Neural crest cell (in vitro differentiated cells): ENCODE measurements around the gene TIGD3. TPM values are rescaled to one million over a fixed set of nuclear protein-coding genes. Genes with fewer than 3 reads are reported as not detected.

ENCODE experiments used
- DNase-seq: peaks from one replicate; pipeline ENCODE4 v3.0.0; 2021; ENCODE audit warnings: low read depth, mixed read lengths, low spot score
- H3K27ac Mint-ChIP-seq: one replicate; pipeline ENCODE4 v1.8.0; 2021; ENCODE audit warnings: mild to moderate bottlenecking, mixed read lengths; ENCODE audit not compliant: unreplicated experiment
- H3K27me3 Mint-ChIP-seq: 2 replicates; pipeline ENCODE4 v1.8.0; 2021; ENCODE audit warnings: low read depth, mild to moderate bottlenecking, mixed read lengths
- H3K36me3 Mint-ChIP-seq: 2 replicates; pipeline ENCODE4 v1.8.0; 2021; ENCODE audit warnings: low read depth, mild to moderate bottlenecking, mixed read lengths
- H3K4me1 Mint-ChIP-seq: 2 replicates; pipeline ENCODE4 v1.8.0; 2021; ENCODE audit warnings: mixed read lengths
- H3K4me3 Mint-ChIP-seq: one replicate; pipeline ENCODE4 v1.8.0; 2021; ENCODE audit warnings: mild to moderate bottlenecking, mixed read lengths
- H3K9me3 Mint-ChIP-seq: 2 replicates; pipeline ENCODE4 v1.8.0; 2021; ENCODE audit warnings: mixed read lengths
- CTCF ChIP-seq: fragments of 200-600 bp; sonication (generic); conservative IDR thresholded peaks from 2 replicates; pipeline ENCODE4 v1.5.0; 2021; ENCODE audit warnings: antibody characterized with exemption, mild to moderate bottlenecking
- total RNA-seq: library from RNA; stranded (reverse); gene quantifications from 2 replicates; pipeline ENCODE4 v1.2.1, GENCODE V29; 2021

The TIGD3 gene
- total RNA-seq, 1 donor from 2014 or later = 3.3 TPM

- no peak overlapping the region for H3K27ac Mint-ChIP-seq
- TF ChIP-seq CTCF = no peak
- H3K4me3 Mint-ChIP-seq = peak overlapping the region; percentile 21
- DNase-seq = no peak
- no peaks in the 10 kb centered on the region for H3K9me3 Mint-ChIP-seq
- H3K27me3 Mint-ChIP-seq = no peaks in the 10 kb centered on the region
- H3K4me1 Mint-ChIP-seq = peaks cover 6% of the 10 kb centered on the region
- H3K36me3 Mint-ChIP-seq = no peaks in the 10 kb centered on the region
Measured at GRCh38 chr11:65362966-65363365, 8.4 kb downstream of the TIGD3 start.

- Mint-ChIP-seq H3K27me3 (no peaks in the 10 kb centered on the region), H3K4me1 (peaks cover 6% of the 10 kb centered on the region), H3K36me3 (no peaks in the 10 kb centered on the region), H3K9me3 (no peaks in the 10 kb centered on the region), H3K4me3 (no peak overlapping the region), H3K27ac (no peak overlapping the region)
- TF ChIP-seq CTCF = no peak
- no peak for DNase-seq
Measured at GRCh38 chr11:65363770-65364169, 9.2 kb downstream of the TIGD3 start.

GRCh38 chr11:65366340-65366773 is 11.8 kb downstream of the TIGD3 start:
- peak; percentile 86 for TF ChIP-seq CTCF
- Mint-ChIP-seq H3K36me3 (no peaks in the 10 kb centered on the region), H3K9me3 (no peaks in the 10 kb centered on the region), H3K27ac (no peak overlapping the region), H3K4me1 (no peaks in the 10 kb centered on the region), H3K27me3 (peaks cover 2% of the 10 kb centered on the region), H3K4me3 (no peak overlapping the region)
- no peak for DNase-seq

- no peaks in the 10 kb centered on the region for H3K9me3 Mint-ChIP-seq
- DNase-seq = no peak
- no peak overlapping the region for H3K27ac Mint-ChIP-seq
- no peak for TF ChIP-seq CTCF
- no peak overlapping the region for H3K4me3 Mint-ChIP-seq
- H3K27me3 Mint-ChIP-seq = peaks cover 2% of the 10 kb centered on the region
- H3K36me3 Mint-ChIP-seq = no peaks in the 10 kb centered on the region
- no peaks in the 10 kb centered on the region for H3K4me1 Mint-ChIP-seq
Measured at GRCh38 chr11:65370659-65371049, 16.1 kb downstream of the TIGD3 start.

GRCh38 chr11:65373839-65374580 is 19.5 kb downstream of the TIGD3 start:
- no peak for DNase-seq
- H3K4me1 Mint-ChIP-seq = no peaks in the 10 kb centered on the region
- peaks cover 2% of the 10 kb centered on the region for H3K27me3 Mint-ChIP-seq
- no peaks in the 10 kb centered on the region for H3K9me3 Mint-ChIP-seq
- no peak for TF ChIP-seq CTCF
- no peaks in the 10 kb centered on the region for H3K36me3 Mint-ChIP-seq
- no peak overlapping the region for H3K4me3 Mint-ChIP-seq
- H3K27ac Mint-ChIP-seq = no peak overlapping the region
